ENCODE measurements around the gene ERC2.

ERC2 gene

GRCh38 chr3:55692295-55692956 lies 775.8 kb downstream of the ERC2 start:
- DNase-seq: no peak

GRCh38 chr3:55691141-55691540 lies 777.1 kb downstream of the ERC2 start:
- no peak for DNase-seq

- no peak for DNase-seq
Measured at GRCh38 chr3:55690726-55691125, 777.5 kb downstream of the ERC2 start.

GRCh38 chr3:55690177-55690576 lies 778.1 kb downstream of the ERC2 start:
- no peak for DNase-seq

GRCh38 chr3:55688154-55688553 lies 780.1 kb downstream of the ERC2 start:
- no peak for DNase-seq

- no peak for DNase-seq
Measured at GRCh38 chr3:55687526-55687925, 780.7 kb downstream of the ERC2 start.

GRCh38 chr3:55686426-55687254 lies 781.6 kb downstream of the ERC2 start:
- no peak for DNase-seq

GRCh38 chr3:55683666-55684270 lies 784.5 kb downstream of the ERC2 start:
- DNase-seq: no peak

- no peak for DNase-seq
Measured at GRCh38 chr3:55682461-55682860, 785.8 kb downstream of the ERC2 start.

- DNase-seq: no peak
Measured at GRCh38 chr3:55678546-55679216, 789.6 kb downstream of the ERC2 start.

GRCh38 chr3:55676643-55677042 lies 791.6 kb downstream of the ERC2 start:
- no peak for DNase-seq

- DNase-seq: no peak
Measured at GRCh38 chr3:55675478-55675877, 792.8 kb downstream of the ERC2 start.

GRCh38 chr3:55673764-55674163 lies 794.5 kb downstream of the ERC2 start:
- DNase-seq: no peak

GRCh38 chr3:55669133-55669532 lies 799.1 kb downstream of the ERC2 start:
- no peak for DNase-seq

GRCh38 chr3:55668359-55668758 lies 799.9 kb downstream of the ERC2 start:
- DNase-seq: no peak

GRCh38 chr3:55664387-55664786 lies 803.9 kb downstream of the ERC2 start:
- DNase-seq: no peak

- DNase-seq: no peak
Measured at GRCh38 chr3:55662683-55663082, 805.6 kb downstream of the ERC2 start.

- DNase-seq: no peak
Measured at GRCh38 chr3:55661571-55661970, 806.7 kb downstream of the ERC2 start.

- DNase-seq: no peak
Measured at GRCh38 chr3:55661141-55661540, 807.1 kb downstream of the ERC2 start.

- DNase-seq: no peak
Measured at GRCh38 chr3:55660642-55661041, 807.6 kb downstream of the ERC2 start.

- no peak for DNase-seq
Measured at GRCh38 chr3:55659701-55660100, 808.6 kb downstream of the ERC2 start.

- no peak for DNase-seq
Measured at GRCh38 chr3:55658690-55659562, 809.3 kb downstream of the ERC2 start.

Data from activated CD4-positive, alpha-beta T cell treated with anti-CD3 and anti-CD28 coated beads for 4 hours (primary cell).